Stimulated activated CD4-positive, alpha-beta T cell treated with anti-CD3 and anti-CD28 coated beads, Interleukin-2, amount 100 ng/mL, for 4 hours (primary cell): ENCODE measurements around the gene ODC1.
A peak's percentile ranks its signal among the peaks of the same experiment; 100 is the strongest.
"Not testable (repeated sequence)": the region's sequence is repeated elsewhere in the genome, so short reads cannot be mapped to it uniquely, and the experiment has no call there.

Experiments used
- DNase-seq: peaks from one replicate; pipeline ENCODE4 v3.0.0-alpha.2; 2020; ENCODE audit warnings: low read depth

Gene ODC1

GRCh38 chr2:10452956-10453904 lies 5.1 kb upstream of the ODC1 start:
- DNase-seq, result no peak

GRCh38 chr2:10452312-10452711 lies 4.2 kb upstream of the ODC1 start:
- no peak for DNase-seq

GRCh38 chr2:10451819-10452218 lies 3.7 kb upstream of the ODC1 start:
- DNase-seq, result no peak

- no peak for DNase-seq
Measured at GRCh38 chr2:10449838-10450691, 1.9 kb upstream of the ODC1 start.

GRCh38 chr2:10449486-10449831 lies 1.3 kb upstream of the ODC1 start:
- no peak for DNase-seq

- peak; percentile 93 for DNase-seq
Measured at GRCh38 chr2:10448576-10449485, 704 bp upstream of the ODC1 start.

GRCh38 chr2:10447300-10447894 lies 730 bp downstream of the ODC1 start:
- peak; percentile 32 for DNase-seq

- DNase-seq, result no peak
Measured at GRCh38 chr2:10446631-10447030, 1.5 kb downstream of the ODC1 start.

GRCh38 chr2:10444463-10444862 lies 3.7 kb downstream of the ODC1 start:
- no peak for DNase-seq

GRCh38 chr2:10442469-10443126 lies 5.5 kb downstream of the ODC1 start:
- not testable (repeated sequence) for DNase-seq

- DNase-seq, result no peak
Measured at GRCh38 chr2:10441948-10442347, 6.2 kb downstream of the ODC1 start.

- DNase-seq, result no peak
Measured at GRCh38 chr2:10440736-10441135, 7.4 kb downstream of the ODC1 start.

- no peak for DNase-seq
Measured at GRCh38 chr2:10439971-10440370, 8.2 kb downstream of the ODC1 start.

- DNase-seq, result no peak
Measured at GRCh38 chr2:10439185-10439879, 8.8 kb downstream of the ODC1 start.

GRCh38 chr2:10438688-10439087 lies 9.4 kb downstream of the ODC1 start:
- no peak for DNase-seq

- no peak for DNase-seq
Measured at GRCh38 chr2:10437806-10438205, 10.3 kb downstream of the ODC1 start.

GRCh38 chr2:10436583-10437110 lies 11.5 kb downstream of the ODC1 start:
- no peak for DNase-seq

GRCh38 chr2:10435820-10436204 lies 12.3 kb downstream of the ODC1 start:
- DNase-seq, result no peak

GRCh38 chr2:10434886-10435819 lies 13.0 kb downstream of the ODC1 start:
- peak; percentile 57 for DNase-seq
